Activated T-helper 1 cell treated with Interleukin-2 at 50 U/mL for 16 hours (primary cell): ENCODE measurements around the gene SLC7A14.
"Not testable (repeated sequence)": the region's sequence is repeated elsewhere in the genome, so short reads cannot be mapped to it uniquely, and the experiment has no call there.

Source experiments
- DNase-seq: peaks from one replicate; pipeline ENCODE4 v3.0.0-alpha.2; 2020; ENCODE audit warnings: low read depth

Gene SLC7A14

GRCh38 chr3:170593634-170594033 is 7.8 kb upstream of the SLC7A14 start:
- no peak for DNase-seq

DNA sequence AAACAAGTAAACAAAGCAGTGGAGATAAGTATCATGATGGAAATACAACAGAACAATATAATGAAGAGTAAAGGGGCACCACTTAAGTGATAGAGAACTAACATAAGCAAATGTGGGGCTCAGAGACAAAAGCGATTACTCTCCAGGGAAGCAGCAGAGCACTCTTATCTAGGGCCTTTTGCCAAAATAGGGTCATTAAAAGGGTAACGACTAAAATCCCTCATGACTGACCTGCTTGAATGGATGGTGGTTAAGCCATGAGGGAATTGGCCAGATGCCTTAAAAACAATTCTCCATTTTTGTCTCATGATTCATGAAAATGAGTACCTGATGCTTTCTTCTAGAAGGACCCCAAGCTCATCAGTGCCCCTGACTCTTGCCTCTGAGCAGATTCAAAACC is 3.2 kb upstream of the SLC7A14 start:
- no peak for DNase-seq

DNA sequence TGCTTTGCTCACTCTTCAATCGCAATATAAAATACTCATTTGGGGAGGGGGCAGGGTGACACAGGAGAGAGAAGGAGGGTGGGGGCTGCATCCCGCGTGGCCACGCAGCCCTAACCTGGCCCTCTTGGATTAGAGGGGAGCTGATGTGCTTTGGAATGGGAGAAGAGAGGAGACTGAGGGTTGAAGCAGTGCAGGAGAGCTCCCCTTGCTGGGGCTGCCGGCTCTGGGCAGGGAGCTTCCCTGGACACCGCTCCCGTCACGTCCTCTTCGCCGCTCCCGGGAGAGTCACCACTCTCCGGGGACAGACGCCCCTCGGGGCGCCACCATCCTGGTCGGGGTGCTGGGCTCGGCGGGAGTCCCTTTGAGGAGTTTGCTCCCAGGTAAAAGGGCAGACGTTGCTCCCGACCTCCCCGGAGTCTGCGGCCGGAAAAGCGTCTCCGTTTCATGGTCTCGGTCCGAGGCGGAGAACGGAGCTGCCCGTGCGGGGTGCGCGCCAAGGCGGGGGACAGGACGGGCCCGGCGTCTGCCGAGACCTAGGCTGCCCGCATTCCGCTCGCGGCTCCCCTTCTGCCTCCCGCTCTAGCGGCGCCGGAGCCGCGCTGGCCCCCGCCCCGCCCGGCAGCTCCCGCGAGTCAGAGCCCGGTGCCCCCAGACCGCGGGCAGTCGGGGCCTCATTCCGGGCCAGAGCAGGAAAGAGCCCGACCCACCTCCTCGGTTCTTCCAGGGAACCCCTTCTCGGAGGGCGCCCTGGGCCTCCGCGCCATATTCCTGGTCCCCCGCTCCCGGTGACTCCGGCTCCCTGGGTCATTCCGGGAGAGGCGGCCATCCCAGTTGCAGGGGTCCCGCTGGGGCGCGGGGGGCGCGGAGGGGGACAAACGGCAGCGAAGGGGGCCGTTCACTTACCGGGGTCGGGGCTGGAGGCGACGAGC is 603 bp downstream of the SLC7A14 start:
- DNase-seq, result no peak

- DNase-seq, result no peak
Measured at GRCh38 chr3:170584585-170585007, 1.3 kb downstream of the SLC7A14 start.

DNA sequence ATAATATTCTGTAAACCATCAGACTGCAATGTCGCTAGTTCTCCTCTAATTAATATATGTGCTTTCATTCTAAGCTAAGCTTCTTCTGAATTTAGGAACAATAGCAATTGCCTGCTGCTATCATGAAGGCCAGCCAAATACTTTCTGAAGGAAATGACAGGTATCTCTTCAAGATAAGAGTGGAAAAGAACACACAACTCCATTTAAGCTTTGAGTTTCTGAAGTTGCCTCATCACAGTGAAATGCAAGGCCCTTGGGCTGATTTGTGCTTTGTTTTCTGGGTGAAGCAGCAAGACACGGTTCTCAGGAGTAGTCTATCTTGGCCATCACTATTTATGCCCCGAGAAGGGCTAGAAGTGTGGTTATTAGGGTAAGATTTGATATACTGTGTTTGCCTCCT is 6.2 kb downstream of the SLC7A14 start:
- no peak for DNase-seq

DNA sequence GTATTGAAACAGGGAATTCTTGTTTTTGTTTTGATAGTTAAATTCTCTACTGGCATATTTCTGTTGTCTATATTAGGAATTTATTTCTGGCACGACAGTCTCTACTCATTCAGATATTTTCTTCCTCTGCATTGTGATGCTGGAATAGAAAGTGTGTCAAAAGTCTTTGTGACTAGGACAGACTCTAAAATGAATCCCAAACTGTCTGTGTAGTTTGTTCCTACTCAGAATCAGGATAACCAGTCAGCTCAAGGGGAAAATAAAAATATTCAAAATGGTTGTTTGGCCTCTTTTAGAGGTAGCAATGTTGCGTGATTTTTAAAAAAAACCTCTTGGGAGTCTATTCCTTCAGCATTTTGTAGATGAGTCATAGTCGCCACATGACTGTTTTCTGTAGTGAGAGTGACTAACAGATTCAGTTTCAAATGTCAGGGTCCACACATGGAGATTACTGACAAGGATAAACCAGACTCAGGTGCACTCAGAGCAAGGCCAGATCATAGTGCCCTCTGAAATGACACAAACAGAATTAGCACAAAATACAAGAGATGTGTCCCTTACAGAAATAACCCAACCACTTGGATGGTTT is 13.1 kb downstream of the SLC7A14 start:
- no peak for DNase-seq

- not testable (repeated sequence) for DNase-seq
Measured at GRCh38 chr3:170567598-170567997, 18.3 kb downstream of the SLC7A14 start.

DNA sequence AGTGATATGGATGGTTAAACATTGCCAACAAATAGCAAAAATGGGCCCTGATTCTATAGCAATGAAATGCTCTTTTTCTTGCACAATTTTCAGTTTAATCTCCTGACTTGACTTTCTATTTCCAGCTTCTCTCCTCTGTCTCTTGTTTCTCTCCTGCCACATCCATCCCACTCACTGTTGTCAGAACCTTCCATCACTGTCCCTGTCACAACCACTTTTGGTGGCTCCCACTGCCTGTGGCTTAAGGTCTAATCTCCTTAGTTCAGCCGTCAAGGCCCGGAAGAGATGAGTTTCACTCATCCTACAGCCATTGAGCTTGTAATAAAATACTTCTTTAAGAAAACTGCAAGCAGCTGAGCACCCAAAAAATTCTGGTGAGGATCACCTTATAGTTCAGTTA is 19.5 kb downstream of the SLC7A14 start:
- DNase-seq, result no peak

DNA sequence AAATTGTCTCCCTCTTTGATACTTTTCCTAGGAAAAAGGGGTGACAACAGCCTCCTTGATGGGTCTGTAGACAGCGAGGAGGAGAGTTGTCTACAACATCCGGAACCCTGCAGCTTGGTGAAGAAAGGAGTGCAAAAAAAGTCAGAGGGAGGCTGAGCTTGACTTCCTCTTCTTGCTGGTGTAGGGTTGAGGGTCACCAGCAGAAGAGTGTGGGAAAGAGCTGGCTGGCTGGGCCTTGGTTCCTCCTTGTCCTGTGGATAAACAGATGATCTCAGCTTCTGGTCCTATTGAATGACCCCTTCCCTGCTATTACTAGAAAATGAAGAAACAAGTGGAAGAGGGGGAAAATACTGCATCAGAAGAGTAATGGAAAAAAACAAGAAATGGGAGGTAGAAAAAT is 20.4 kb downstream of the SLC7A14 start:
- no peak for DNase-seq

GRCh38 chr3:170564664-170565063 is 21.2 kb downstream of the SLC7A14 start:
- DNase-seq, result no peak

GRCh38 chr3:170563712-170564423 is 22.0 kb downstream of the SLC7A14 start:
- DNase-seq, result no peak

GRCh38 chr3:170562080-170562479 is 23.8 kb downstream of the SLC7A14 start:
- no peak for DNase-seq

DNA sequence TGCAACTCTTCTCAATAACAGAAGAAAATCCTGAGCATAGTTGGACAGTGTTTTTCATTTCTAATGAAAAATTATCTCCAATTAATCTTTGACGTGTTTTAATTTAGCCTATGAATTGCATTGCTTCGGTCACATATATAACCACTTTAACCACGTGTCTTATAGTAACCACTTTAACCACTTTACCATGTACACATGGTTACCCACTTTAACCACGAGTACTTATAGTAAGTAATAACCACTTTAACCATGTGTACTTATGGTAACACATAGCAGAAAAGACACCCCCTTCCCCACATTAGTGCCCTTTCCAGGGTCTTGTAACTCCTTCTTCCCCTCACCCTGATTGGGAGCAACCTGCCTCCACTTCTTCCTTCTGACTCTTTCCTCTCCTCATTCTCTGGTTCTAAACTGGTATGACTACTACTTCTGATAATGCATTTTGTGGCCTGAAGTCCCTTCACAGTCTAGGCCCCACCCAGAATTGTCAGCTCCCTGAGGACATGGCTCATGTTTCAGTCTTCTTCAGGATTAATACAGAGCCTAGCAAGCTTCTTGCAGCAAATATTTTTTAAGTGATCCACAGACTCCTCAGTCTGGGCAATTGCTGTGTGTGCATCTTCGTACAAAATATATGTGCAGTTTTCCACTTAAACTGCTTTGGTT is 25.0 kb downstream of the SLC7A14 start:
- DNase-seq, result no peak

GRCh38 chr3:170560296-170560695 is 25.6 kb downstream of the SLC7A14 start:
- no peak for DNase-seq

GRCh38 chr3:170558427-170558826 is 27.4 kb downstream of the SLC7A14 start:
- no peak for DNase-seq

- no peak for DNase-seq
Measured at GRCh38 chr3:170555329-170555728, 30.5 kb downstream of the SLC7A14 start.

GRCh38 chr3:170553788-170554757 is 31.8 kb downstream of the SLC7A14 start:
- DNase-seq, result no peak

GRCh38 chr3:170551252-170551651 is 34.6 kb downstream of the SLC7A14 start:
- DNase-seq, result no peak

GRCh38 chr3:170542704-170543103 is 43.2 kb downstream of the SLC7A14 start:
- DNase-seq, result no peak

DNA sequence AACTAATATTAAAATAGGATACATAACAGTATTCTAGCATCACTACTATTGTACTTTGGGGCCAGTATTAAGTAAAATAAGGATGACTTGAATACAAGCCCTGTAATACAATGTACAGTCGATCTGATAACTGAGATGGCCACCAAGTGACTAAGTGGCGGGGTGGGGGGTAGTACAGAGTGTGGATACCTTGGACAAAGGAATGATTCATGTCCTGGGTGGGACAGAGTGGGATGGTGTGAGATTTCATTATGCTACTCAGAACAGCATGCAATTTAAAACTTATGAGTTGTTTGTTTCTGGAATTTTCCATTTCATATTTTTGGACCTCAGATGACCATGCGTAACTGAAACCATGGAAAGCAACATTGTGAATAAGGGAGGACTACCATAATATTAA is 46.0 kb downstream of the SLC7A14 start:
- no peak for DNase-seq

DNA sequence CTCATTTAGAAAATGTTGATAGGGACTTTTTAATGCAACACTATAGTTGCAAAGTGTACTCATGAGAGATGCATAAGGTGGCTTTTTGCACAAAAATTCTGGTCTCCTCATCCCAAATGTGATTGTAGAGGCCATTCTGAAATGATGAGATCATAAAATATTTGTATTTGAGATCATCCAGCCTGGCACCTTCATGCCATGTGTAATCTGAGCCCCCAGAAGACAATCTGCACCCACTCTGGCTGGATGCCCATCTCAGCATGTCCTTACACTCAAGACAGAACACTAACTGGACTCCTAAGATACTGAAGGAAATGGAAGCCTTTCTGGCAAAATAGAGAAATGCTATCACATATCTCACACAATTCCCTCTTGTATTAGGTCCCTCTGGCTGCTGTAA is 49.2 kb downstream of the SLC7A14 start:
- DNase-seq, result no peak
